IMR-90 (cell line): ENCODE data around the gene MSI1.

Experiments used
- CEBPB ChIP-seq: IDR thresholded peaks from 2 replicates; pipeline ENCODE4 v1.6.1; 2012; ENCODE audit warnings: low read depth, low read length, improper control_type of control experiment
- CTCF ChIP-seq: conservative IDR thresholded peaks from 2 replicates; pipeline ENCODE4 v1.5.1; 2012; ENCODE audit warnings: mild to moderate bottlenecking, low read depth, low read length, improper control_type of control experiment
- MAZ ChIP-seq: IDR thresholded peaks from 2 replicates; pipeline ENCODE4 v1.6.1; 2012; ENCODE audit warnings: low read depth, mild to moderate bottlenecking, low read length, improper control_type of control experiment, moderate library complexity, borderline replicate concordance
- POLR2A ChIP-seq: IDR thresholded peaks from 2 replicates; pipeline ENCODE4 v1.6.1; 2012; ENCODE audit warnings: mild to moderate bottlenecking, low read depth, low read length
- RAD21 ChIP-seq: IDR thresholded peaks from 2 replicates; pipeline ENCODE4 v1.6.1; 2012; ENCODE audit warnings: low read length, improper control_type of control experiment
- RFX5 ChIP-seq: IDR thresholded peaks from 2 replicates; pipeline ENCODE4 v1.8.0; 2012; ENCODE audit warnings: low read depth, mild to moderate bottlenecking, low read length, moderate library complexity

GRCh38 chr12:120327593-120327992, 41.4 kb downstream of the MSI1 start, which contains the start of gene PLA2G1B:
- no peak for TF ChIP-seq CTCF
- TF ChIP-seq RFX5, result no peak
- TF ChIP-seq POLR2A, result no peak
- TF ChIP-seq CEBPB, result no peak
- no peak for TF ChIP-seq RAD21
- TF ChIP-seq MAZ, result no peak
